Measurements from ENCODE around the gene SLC35F1. TPM values are rescaled to one million over a fixed set of nuclear protein-coding genes. Genes with fewer than 3 reads are reported as not detected.

The SLC35F1 gene
- total RNA-seq, 6 donors from 2014 or later, result 0.11 to 0.15 (median 0.13) TPM; not detected in 3

DNA sequence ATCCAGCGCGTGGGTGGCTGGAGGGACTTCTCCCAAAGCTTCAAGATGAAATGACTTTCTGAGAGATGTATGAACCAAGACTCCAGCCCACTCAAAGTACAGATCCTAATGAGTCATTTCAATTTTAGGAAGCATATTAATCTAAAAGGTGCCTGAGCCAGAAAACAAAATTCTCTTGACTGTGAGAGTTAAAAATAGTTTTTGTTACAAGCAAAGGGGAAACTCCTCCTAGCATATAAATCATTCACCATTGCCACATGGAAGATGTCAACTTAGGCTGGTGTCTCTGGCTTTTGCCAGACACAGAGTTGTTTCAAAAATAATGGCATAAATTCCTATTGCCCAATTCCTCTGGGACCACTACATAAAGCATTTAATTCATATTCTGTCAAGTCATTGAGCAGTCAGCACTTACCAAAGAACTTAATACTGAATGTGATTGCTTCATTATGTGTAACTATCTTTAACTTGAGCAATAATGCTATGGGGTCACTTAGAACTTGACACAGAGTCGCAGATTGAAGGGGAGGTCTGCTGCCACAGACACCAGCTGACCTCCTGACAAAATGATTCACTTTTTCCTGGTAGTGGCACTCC is 280.6 kb downstream of the SLC35F1 start:
- peak overlapping the region in 1 of 4 donors; percentile 1 for H3K27ac ChIP-seq
- 55 to 63% methylated on average over 3 of the region's 3 CpGs for WGBS, 2 donors
- no peaks in the 10 kb centered on the region for H3K36me3 ChIP-seq
- no peaks in the 10 kb centered on the region for H3K27me3 ChIP-seq
- H3K4me3 ChIP-seq, result no peak overlapping the region
- DNase-seq (no peak), ATAC-seq (ENCODE audit: low FRiP score in 2 of 2) (peak; percentile 26 to 76)
- no peaks in the 10 kb centered on the region for H3K4me1 ChIP-seq
- no peak for TF ChIP-seq POLR2A (IDR thresholded peaks at IDR 0.05)
- TF ChIP-seq, protein P1, sequence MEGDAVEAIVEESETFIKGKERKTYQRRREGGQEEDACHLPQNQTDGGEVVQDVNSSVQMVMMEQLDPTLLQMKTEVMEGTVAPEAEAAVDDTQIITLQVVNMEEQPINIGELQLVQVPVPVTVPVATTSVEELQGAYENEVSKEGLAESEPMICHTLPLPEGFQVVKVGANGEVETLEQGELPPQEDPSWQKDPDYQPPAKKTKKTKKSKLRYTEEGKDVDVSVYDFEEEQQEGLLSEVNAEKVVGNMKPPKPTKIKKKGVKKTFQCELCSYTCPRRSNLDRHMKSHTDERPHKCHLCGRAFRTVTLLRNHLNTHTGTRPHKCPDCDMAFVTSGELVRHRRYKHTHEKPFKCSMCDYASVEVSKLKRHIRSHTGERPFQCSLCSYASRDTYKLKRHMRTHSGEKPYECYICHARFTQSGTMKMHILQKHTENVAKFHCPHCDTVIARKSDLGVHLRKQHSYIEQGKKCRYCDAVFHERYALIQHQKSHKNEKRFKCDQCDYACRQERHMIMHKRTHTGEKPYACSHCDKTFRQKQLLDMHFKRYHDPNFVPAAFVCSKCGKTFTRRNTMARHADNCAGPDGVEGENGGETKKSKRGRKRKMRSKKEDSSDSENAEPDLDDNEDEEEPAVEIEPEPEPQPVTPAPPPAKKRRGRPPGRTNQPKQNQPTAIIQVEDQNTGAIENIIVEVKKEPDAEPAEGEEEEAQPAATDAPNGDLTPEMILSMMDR (IDR thresholded peaks at IDR 0.05), result no peak
- peak in 2 of 4 donors; percentile 22 to 47 for TF ChIP-seq EP300 (IDR thresholded peaks at IDR 0.05)
- peak; percentile 43 to 71 for TF ChIP-seq POLR2AphosphoS5 (IDR thresholded peaks at IDR 0.05)
- no peaks in the 10 kb centered on the region for H3K9me3 ChIP-seq

GRCh38 chr6:118188561-118188960 is 281.5 kb downstream of the SLC35F1 start:
- DNase-seq (no peak), ATAC-seq (ENCODE audit: low FRiP score in 2 of 2) (no peak)
- 84 to 90% methylated on average over 2 of the region's 2 CpGs for WGBS, 2 donors
- TF ChIP-seq EP300 (IDR thresholded peaks at IDR 0.05) (no peak), POLR2AphosphoS5 (IDR thresholded peaks at IDR 0.05) (no peak), POLR2A (IDR thresholded peaks at IDR 0.05) (no peak)
- TF ChIP-seq, protein P1 (IDR thresholded peaks at IDR 0.05), result no peak
- Histone ChIP-seq H3K4me1 (no peaks in the 10 kb centered on the region), H3K4me3 (no peak overlapping the region), H3K27ac (peak overlapping the region in 1 of 4 donors; percentile 25), H3K9me3 (no peaks in the 10 kb centered on the region), H3K36me3 (no peaks in the 10 kb centered on the region), H3K27me3 (no peaks in the 10 kb centered on the region)

GRCh38 chr6:118197539-118197938 is 290.5 kb downstream of the SLC35F1 start:
- no peaks in the 10 kb centered on the region for H3K36me3 ChIP-seq
- H3K9me3 ChIP-seq, result no peaks in the 10 kb centered on the region
- no peak for ATAC-seq (ENCODE audit: low FRiP score in 2 of 2)
- H3K27me3 ChIP-seq, result no peaks in the 10 kb centered on the region
- H3K27ac ChIP-seq, result no peak overlapping the region
- WGBS, 2 donors, result 71 to 75% methylated on average over 3 of the region's 3 CpGs
- no peak for TF ChIP-seq POLR2AphosphoS5 (IDR thresholded peaks at IDR 0.05)
- no peak for TF ChIP-seq POLR2A (IDR thresholded peaks at IDR 0.05)
- TF ChIP-seq, protein P1 (IDR thresholded peaks at IDR 0.05), result no peak
- TF ChIP-seq EP300 (IDR thresholded peaks at IDR 0.05), result no peak
- H3K4me1 ChIP-seq, result no peaks in the 10 kb centered on the region
- no peak overlapping the region for H3K4me3 ChIP-seq
- no peak for DNase-seq

- no peak for ATAC-seq (ENCODE audit: low FRiP score in 2 of 2)
- WGBS, 2 donors, result 56 to 60% methylated on average over 1 of the region's 1 CpG
These were observed 291.7 kb downstream of the SLC35F1 start for GRCh38 chr6:118198746-118199145.

More at GRCh38 chr6:118198746-118199145, 291.7 kb downstream of the SLC35F1 start:
- Histone ChIP-seq H3K4me1 (no peaks in the 10 kb centered on the region), H3K9me3 (no peaks in the 10 kb centered on the region), H3K27me3 (no peaks in the 10 kb centered on the region), H3K4me3 (no peak overlapping the region), H3K27ac (no peak overlapping the region), H3K36me3 (no peaks in the 10 kb centered on the region)
- DNase-seq, result no peak
- TF ChIP-seq EP300 (IDR thresholded peaks at IDR 0.05), result no peak
- TF ChIP-seq POLR2AphosphoS5 (IDR thresholded peaks at IDR 0.05), result no peak
- no peak for TF ChIP-seq POLR2A (IDR thresholded peaks at IDR 0.05)
- TF ChIP-seq, protein P1 (IDR thresholded peaks at IDR 0.05), result no peak

Measured in upper lobe of left lung (tissue), 6 donors.